Measurements from ENCODE around the gene PROX2.

DNA sequence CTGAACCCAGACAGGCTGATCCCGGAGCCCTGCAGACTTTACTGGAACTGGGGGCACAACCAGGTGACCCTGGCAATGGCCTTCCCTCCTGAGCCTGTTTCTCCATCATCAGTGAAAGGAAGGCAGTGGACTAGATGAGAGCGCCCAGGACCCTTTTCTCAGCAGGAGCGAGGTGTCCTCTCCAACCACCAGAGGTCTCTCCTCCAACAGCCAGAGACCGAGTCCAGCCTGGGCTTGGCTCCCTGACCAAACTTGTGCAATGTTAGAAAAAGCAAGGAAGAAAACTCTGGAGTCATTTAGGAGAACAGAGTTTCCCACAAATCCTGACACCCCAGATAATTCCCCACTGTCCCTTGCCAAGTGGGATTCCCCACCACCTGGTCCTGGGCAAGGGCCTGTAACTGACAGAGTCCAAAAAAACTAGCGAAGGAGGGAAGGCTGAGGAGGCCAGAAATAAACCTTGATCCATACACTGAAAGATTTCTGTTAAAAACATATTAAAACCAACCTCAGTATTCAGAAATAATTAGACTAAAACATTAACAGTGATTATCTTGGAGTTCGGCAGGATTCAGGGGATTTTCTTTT, 38.1 kb upstream of the PROX2 start:
- TF ChIP-seq, protein P1, sequence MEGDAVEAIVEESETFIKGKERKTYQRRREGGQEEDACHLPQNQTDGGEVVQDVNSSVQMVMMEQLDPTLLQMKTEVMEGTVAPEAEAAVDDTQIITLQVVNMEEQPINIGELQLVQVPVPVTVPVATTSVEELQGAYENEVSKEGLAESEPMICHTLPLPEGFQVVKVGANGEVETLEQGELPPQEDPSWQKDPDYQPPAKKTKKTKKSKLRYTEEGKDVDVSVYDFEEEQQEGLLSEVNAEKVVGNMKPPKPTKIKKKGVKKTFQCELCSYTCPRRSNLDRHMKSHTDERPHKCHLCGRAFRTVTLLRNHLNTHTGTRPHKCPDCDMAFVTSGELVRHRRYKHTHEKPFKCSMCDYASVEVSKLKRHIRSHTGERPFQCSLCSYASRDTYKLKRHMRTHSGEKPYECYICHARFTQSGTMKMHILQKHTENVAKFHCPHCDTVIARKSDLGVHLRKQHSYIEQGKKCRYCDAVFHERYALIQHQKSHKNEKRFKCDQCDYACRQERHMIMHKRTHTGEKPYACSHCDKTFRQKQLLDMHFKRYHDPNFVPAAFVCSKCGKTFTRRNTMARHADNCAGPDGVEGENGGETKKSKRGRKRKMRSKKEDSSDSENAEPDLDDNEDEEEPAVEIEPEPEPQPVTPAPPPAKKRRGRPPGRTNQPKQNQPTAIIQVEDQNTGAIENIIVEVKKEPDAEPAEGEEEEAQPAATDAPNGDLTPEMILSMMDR (IDR thresholded peaks at IDR 0.05; ENCODE audit: borderline replicate concordance, extremely low read depth, low read length, poor library complexity, severe bottlenecking) = peak; percentile 50
- TF ChIP-seq EZH2 (IDR thresholded peaks at IDR 0.05; ENCODE audit: borderline replicate concordance, low read depth, low read length, severe bottlenecking) = no peak
